Liver (tissue), 9 donors: ENCODE results near the gene CFAP97D1. TPM values are rescaled to one million over a fixed set of nuclear protein-coding genes. Genes with fewer than 3 reads are reported as not detected.

Experiments used
- DNase-seq: peaks from one replicate; pipeline ENCODE4 v3.0.0-alpha.2; 2017; ENCODE audit warnings: low spot score
- H3K27ac ChIP-seq, 2 donors: one replicate each; pipeline ENCODE4 v1.7.0; 2013; ENCODE audit warnings: inconsistent platforms in 2 of 2, low read length in 2 of 2, control low read depth in 1 of 2, low read depth in 1 of 2, mild to moderate bottlenecking in 1 of 2
- H3K27me3 ChIP-seq, 4 donors: one replicate each; pipeline versions ENCODE4 v1.6.1 to v1.7.0; 2013; ENCODE audit warnings: low read length in 3 of 4, inconsistent platforms in 1 of 4, mild to moderate bottlenecking in 1 of 4, moderate library complexity in 1 of 4; ENCODE audit not compliant: control insufficient read depth in 4 of 4, insufficient read depth in 4 of 4
- H3K36me3 ChIP-seq, 4 donors: one replicate each; pipeline versions ENCODE4 v1.6.1 to v1.7.0; 2013; ENCODE audit warnings: low read length in 3 of 4, mild to moderate bottlenecking in 3 of 4, low read depth in 1 of 4, moderate library complexity in 1 of 4; ENCODE audit not compliant: control insufficient read depth in 4 of 4, insufficient read depth in 3 of 4
- H3K4me1 ChIP-seq, 4 donors: one replicate each; pipeline versions ENCODE4 v1.6.1 to v1.7.0; 2013; ENCODE audit warnings: low read length in 3 of 4, mild to moderate bottlenecking in 3 of 4, moderate library complexity in 1 of 4; ENCODE audit not compliant: control insufficient read depth in 4 of 4, insufficient read depth in 4 of 4
- H3K4me3 ChIP-seq, 3 donors: one replicate each; pipeline versions ENCODE4 v1.6.1 to v1.7.0; 2013; ENCODE audit warnings: low read length in 3 of 3, control low read depth in 1 of 3, low read depth in 1 of 3, mild to moderate bottlenecking in 1 of 3
- H3K9ac ChIP-seq, 2 donors: one replicate each; pipeline ENCODE4 v1.7.0; 2013; ENCODE audit warnings: low read length in 2 of 2, mild to moderate bottlenecking in 2 of 2, moderate library complexity in 2 of 2, control low read depth in 1 of 2, low read depth in 1 of 2
- H3K9me3 ChIP-seq, 4 donors: one replicate each; pipeline versions ENCODE4 v1.6.1 to v1.7.0; 2013; ENCODE audit warnings: low read length in 3 of 4; ENCODE audit not compliant: control insufficient read depth in 4 of 4
- ATF3 ChIP-seq: IDR thresholded peaks from 2 replicates; pipeline ENCODE4 v1.6.1; 2016; ENCODE audit warnings: antibody characterized with exemption
- CTCF ChIP-seq: fragments of 150-350 bp; IDR thresholded peaks from 2 replicates; pipeline ENCODE4 v1.5.1; 2017; ENCODE audit warnings: improper control_type of control experiment, low read depth, low read length; ENCODE audit not compliant: missing input control
- EGR1 ChIP-seq, 2 donors: IDR thresholded peaks; 2 replicates each; pipeline ENCODE4 v1.6.1; 2016 to 2018; ENCODE audit warnings: antibody characterized with exemption in 2 of 2, low read depth in 2 of 2
- FOXA1 ChIP-seq: IDR thresholded peaks from 2 replicates; pipeline ENCODE4 v1.6.1; 2016; ENCODE audit warnings: antibody characterized with exemption
- GABPA ChIP-seq, 2 donors: IDR thresholded peaks in 1 of 2; conservative IDR thresholded peaks in 1 of 2; 2 replicates each; pipeline ENCODE4 v1.6.1; 2016; ENCODE audit warnings: antibody characterized with exemption in 2 of 2, mild to moderate bottlenecking in 1 of 2, moderate library complexity in 1 of 2
- HNF4A ChIP-seq, 2 donors: conservative IDR thresholded peaks; 2 replicates each; pipeline ENCODE4 v1.6.1; 2016; ENCODE audit warnings: antibody characterized with exemption in 2 of 2, mild to moderate bottlenecking in 2 of 2
- JUND ChIP-seq, 2 donors: IDR thresholded peaks; 2 replicates each; pipeline ENCODE4 v1.6.1; 2016; ENCODE audit warnings: antibody characterized with exemption in 2 of 2
- MAX ChIP-seq: IDR thresholded peaks from 2 replicates; pipeline ENCODE4 v1.6.1; 2016; ENCODE audit warnings: antibody characterized with exemption
- NR2F2 ChIP-seq: IDR thresholded peaks from 2 replicates; pipeline ENCODE4 v1.6.1; 2016; ENCODE audit warnings: antibody characterized with exemption
- RAD21 ChIP-seq, 2 donors: IDR thresholded peaks; 2 replicates each; pipeline ENCODE4 v1.6.1; 2016; ENCODE audit warnings: antibody characterized with exemption in 2 of 2, mild to moderate bottlenecking in 2 of 2
- REST ChIP-seq: IDR thresholded peaks from 2 replicates; pipeline ENCODE4 v1.6.1; 2016; ENCODE audit warnings: antibody characterized with exemption, mild to moderate bottlenecking
- SP1 ChIP-seq: IDR thresholded peaks from 2 replicates; pipeline ENCODE4 v1.6.1; 2018; ENCODE audit warnings: antibody characterized with exemption, mild to moderate bottlenecking
- TAF1 ChIP-seq: conservative IDR thresholded peaks from 2 replicates; pipeline ENCODE4 v1.6.1; 2016; ENCODE audit warnings: antibody characterized with exemption, mild to moderate bottlenecking
- YY1 ChIP-seq: IDR thresholded peaks from 2 replicates; pipeline ENCODE4 v1.6.1; 2016; ENCODE audit warnings: antibody characterized with exemption, mild to moderate bottlenecking
- ZBTB33 ChIP-seq: IDR thresholded peaks from 2 replicates; pipeline ENCODE4 v1.6.1; 2016; ENCODE audit warnings: antibody characterized with exemption
- WGBS: extraction: QIAGEN DNeasy Blood & Tissue Kit; methylation state at CpG from one replicate; pipeline ENCODE4 v1.1.7; 2013; 5-methylcytosine and 5-hydroxymethylcytosine counted together
- polyA plus RNA-seq, 2 donors: library from polyadenylated mRNA; stranded (reverse) in 1 of 2; unstranded in 1 of 2; fragments of 200-250 nt in 1 of 2; fragments of >200 nt in 1 of 2; fragmentation: Nextera tagmentation in 1 of 2; extraction: Ambion mirVana in 1 of 2; gene quantifications; one replicate each; pipeline versions ENCODE4 v1.2.1 to v1.2.3, GENCODE V29; 2013 to 2015
- total RNA-seq, 2 donors: library from RNA; depleted of rRNA; stranded (reverse); fragments of >200 nt; gene quantifications; one replicate each; pipeline ENCODE4 v1.2.3, GENCODE V29; 2014
- donor health status: healthy.
- donor health status: healthy.
- donor health status: healthy.
- donor health status: healthy.
- donor health status: healthy.

CFAP97D1 gene
- total and polyA plus RNA-seq, 4 donors = 0.08 TPM; not detected in 3

GRCh38 chr17:43782913-43783680 lies 2.9 kb downstream of the CFAP97D1 start:
- no peaks in the 10 kb centered on the region for H3K9me3 ChIP-seq
- no peaks in the 10 kb centered on the region for H3K27me3 ChIP-seq
- H3K4me3 ChIP-seq = no peak overlapping the region
- no peak overlapping the region for H3K9ac ChIP-seq
- no peaks in the 10 kb centered on the region for H3K36me3 ChIP-seq
- 79% methylated on average over 15 of the region's 15 CpGs for WGBS
- TF ChIP-seq GABPA (IDR thresholded peaks at IDR 0.05 in 1 of 2, conservative IDR thresholded peaks at IDR 0.05 in 1 of 2) = no peak
- DNase-seq = no peak
- no peak overlapping the region for H3K27ac ChIP-seq
- peaks cover 2 to 15% (median 11%) of the 10 kb centered on the region in 4 donors for H3K4me1 ChIP-seq

GRCh38 chr17:43784068-43784467 lies 3.8 kb downstream of the CFAP97D1 start:
- Histone ChIP-seq H3K36me3 (no peaks in the 10 kb centered on the region), H3K27ac (no peak overlapping the region), H3K9ac (no peak overlapping the region), H3K9me3 (no peaks in the 10 kb centered on the region), H3K27me3 (no peaks in the 10 kb centered on the region), H3K4me3 (no peak overlapping the region), H3K4me1 (peaks cover 2 to 15% (median 11%) of the 10 kb centered on the region in 4 donors)
- no peak for TF ChIP-seq EGR1 (IDR thresholded peaks at IDR 0.05; ENCODE audit: low read depth in 2 of 2)
- no peak for TF ChIP-seq MAX
- no peak for TF ChIP-seq NR2F2
- TF ChIP-seq ATF3 = no peak
- TF ChIP-seq HNF4A (conservative IDR thresholded peaks at IDR 0.05) = no peak
- TF ChIP-seq JUND (IDR thresholded peaks at IDR 0.05) = no peak
- TF ChIP-seq TAF1 = no peak
- TF ChIP-seq REST = no peak
- no peak for TF ChIP-seq CTCF
- no peak for TF ChIP-seq SP1
- no peak for TF ChIP-seq GABPA (IDR thresholded peaks at IDR 0.05 in 1 of 2, conservative IDR thresholded peaks at IDR 0.05 in 1 of 2)
- no peak for TF ChIP-seq YY1
- no peak for TF ChIP-seq ZBTB33
- no peak for TF ChIP-seq RAD21 (IDR thresholded peaks at IDR 0.05)
- no peak for TF ChIP-seq FOXA1
- 87% methylated on average over 2 of the region's 2 CpGs for WGBS
- no peak for DNase-seq
